ENCODE data around the gene BAIAP2. TPM values are rescaled to one million over a fixed set of nuclear protein-coding genes. Genes with fewer than 3 reads are reported as not detected.

Gene BAIAP2
- total RNA-seq, 1 donor from 2014 or later: 48.9 TPM

DNA sequence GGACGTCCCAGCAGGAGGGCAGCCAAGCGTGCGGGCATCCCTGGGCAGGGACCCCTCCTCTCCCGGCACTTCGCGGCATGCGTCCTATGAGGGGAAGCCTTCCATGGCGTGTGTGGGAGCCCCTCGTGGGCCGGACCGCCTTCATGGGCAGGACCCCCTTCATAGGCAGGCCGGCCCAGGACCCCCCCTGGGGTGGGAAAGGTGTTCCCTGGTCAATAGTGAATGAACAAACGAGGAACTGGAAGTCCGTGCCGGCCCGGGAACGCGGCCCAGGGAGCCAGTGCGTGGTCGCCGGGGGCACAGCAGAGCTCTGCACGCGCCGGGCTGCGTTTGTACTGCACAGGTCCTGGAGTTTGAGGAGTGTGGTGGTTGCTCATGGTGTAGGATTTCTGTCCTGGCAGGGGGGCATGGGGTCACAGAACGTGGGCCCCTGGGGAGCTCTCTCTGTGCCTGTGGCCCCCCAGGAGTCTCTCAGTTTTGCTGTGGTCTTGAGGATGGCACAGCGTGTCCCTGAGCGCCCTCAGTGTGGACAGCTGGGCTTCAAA is 13.9 kb downstream of the BAIAP2 start:
- H3K36me3 Mint-ChIP-seq: no peaks in the 10 kb centered on the region
- no peak overlapping the region for H3K27ac Mint-ChIP-seq
- H3K9me3 Mint-ChIP-seq: no peaks in the 10 kb centered on the region
- no peaks in the 10 kb centered on the region for H3K27me3 Mint-ChIP-seq (ENCODE audit: low read depth)
- H3K4me3 Mint-ChIP-seq: no peak overlapping the region
- no peak for DNase-seq (ENCODE audit: low spot score in 2 of 2, unreplicated experiment in 2 of 2)
- TF ChIP-seq, protein P1, sequence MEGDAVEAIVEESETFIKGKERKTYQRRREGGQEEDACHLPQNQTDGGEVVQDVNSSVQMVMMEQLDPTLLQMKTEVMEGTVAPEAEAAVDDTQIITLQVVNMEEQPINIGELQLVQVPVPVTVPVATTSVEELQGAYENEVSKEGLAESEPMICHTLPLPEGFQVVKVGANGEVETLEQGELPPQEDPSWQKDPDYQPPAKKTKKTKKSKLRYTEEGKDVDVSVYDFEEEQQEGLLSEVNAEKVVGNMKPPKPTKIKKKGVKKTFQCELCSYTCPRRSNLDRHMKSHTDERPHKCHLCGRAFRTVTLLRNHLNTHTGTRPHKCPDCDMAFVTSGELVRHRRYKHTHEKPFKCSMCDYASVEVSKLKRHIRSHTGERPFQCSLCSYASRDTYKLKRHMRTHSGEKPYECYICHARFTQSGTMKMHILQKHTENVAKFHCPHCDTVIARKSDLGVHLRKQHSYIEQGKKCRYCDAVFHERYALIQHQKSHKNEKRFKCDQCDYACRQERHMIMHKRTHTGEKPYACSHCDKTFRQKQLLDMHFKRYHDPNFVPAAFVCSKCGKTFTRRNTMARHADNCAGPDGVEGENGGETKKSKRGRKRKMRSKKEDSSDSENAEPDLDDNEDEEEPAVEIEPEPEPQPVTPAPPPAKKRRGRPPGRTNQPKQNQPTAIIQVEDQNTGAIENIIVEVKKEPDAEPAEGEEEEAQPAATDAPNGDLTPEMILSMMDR (IDR thresholded peaks at IDR 0.05; ENCODE audit: unreplicated experiment): no peak
- peaks cover 57% of the 10 kb centered on the region for H3K4me1 Mint-ChIP-seq

GRCh38 chr17:81049372-81049911 is 14.5 kb downstream of the BAIAP2 start:
- no peak for DNase-seq (ENCODE audit: low spot score in 2 of 2, unreplicated experiment in 2 of 2)
- Mint-ChIP-seq H3K9me3 (no peaks in the 10 kb centered on the region), H3K27me3 (ENCODE audit: low read depth) (no peaks in the 10 kb centered on the region), H3K36me3 (no peaks in the 10 kb centered on the region), H3K4me1 (peaks cover 53% of the 10 kb centered on the region), H3K4me3 (no peak overlapping the region), H3K27ac (no peak overlapping the region)
- TF ChIP-seq, protein P1 (IDR thresholded peaks at IDR 0.05; ENCODE audit: unreplicated experiment): no peak

DNA sequence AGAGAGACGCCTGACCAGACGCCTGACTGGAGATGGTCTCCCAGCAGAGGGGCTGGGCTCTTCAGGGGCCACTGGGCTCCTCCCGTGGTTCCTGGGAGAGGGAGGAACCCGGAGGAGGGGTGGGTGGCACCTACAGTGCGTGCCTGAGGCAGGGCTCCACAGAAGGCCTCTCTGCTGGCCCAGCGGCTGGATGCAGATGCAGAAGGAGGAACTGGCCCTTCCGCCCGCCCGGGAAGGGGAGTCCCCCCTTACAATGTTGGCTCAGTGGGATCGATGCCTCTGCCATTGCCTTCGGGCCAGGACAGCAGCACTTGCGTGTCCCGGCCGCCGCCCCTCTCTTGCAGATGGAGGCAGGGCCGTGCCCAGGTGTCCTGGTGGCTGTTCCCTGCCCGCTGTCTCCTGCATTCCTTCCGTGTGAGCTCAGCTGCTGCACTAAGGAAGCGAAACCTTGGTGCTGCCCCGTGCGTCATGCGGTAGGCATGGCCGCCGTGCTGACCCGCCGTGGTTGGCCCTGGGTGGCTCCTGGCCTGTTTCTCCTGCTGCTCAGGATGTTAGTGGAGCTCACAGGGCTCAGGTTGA is 15.1 kb downstream of the BAIAP2 start:
- Mint-ChIP-seq H3K27me3 (ENCODE audit: low read depth) (no peaks in the 10 kb centered on the region), H3K4me3 (no peak overlapping the region), H3K27ac (no peak overlapping the region), H3K9me3 (no peaks in the 10 kb centered on the region), H3K4me1 (peaks cover 48% of the 10 kb centered on the region), H3K36me3 (no peaks in the 10 kb centered on the region)
- TF ChIP-seq, protein P1 (IDR thresholded peaks at IDR 0.05; ENCODE audit: unreplicated experiment): no peak
- no peak for DNase-seq (ENCODE audit: low spot score in 2 of 2, unreplicated experiment in 2 of 2)

GRCh38 chr17:81050645-81051625 is 16.0 kb downstream of the BAIAP2 start:
- Mint-ChIP-seq H3K9me3 (no peaks in the 10 kb centered on the region), H3K4me1 (peaks cover 40% of the 10 kb centered on the region), H3K4me3 (no peak overlapping the region), H3K27ac (no peak overlapping the region), H3K27me3 (ENCODE audit: low read depth) (no peaks in the 10 kb centered on the region), H3K36me3 (no peaks in the 10 kb centered on the region)
- TF ChIP-seq, protein P1 (IDR thresholded peaks at IDR 0.05; ENCODE audit: unreplicated experiment): no peak
- DNase-seq (ENCODE audit: low spot score in 2 of 2, unreplicated experiment in 2 of 2): no peak

- no peak for DNase-seq (ENCODE audit: low spot score in 2 of 2, unreplicated experiment in 2 of 2)
- H3K9me3 Mint-ChIP-seq: no peaks in the 10 kb centered on the region
- H3K27ac Mint-ChIP-seq: no peak overlapping the region
- TF ChIP-seq, protein P1 (IDR thresholded peaks at IDR 0.05; ENCODE audit: unreplicated experiment): no peak
- peaks cover 40% of the 10 kb centered on the region for H3K4me1 Mint-ChIP-seq
- H3K4me3 Mint-ChIP-seq: no peak overlapping the region
- no peaks in the 10 kb centered on the region for H3K36me3 Mint-ChIP-seq
- no peaks in the 10 kb centered on the region for H3K27me3 Mint-ChIP-seq (ENCODE audit: low read depth)
These were observed 17.4 kb downstream of the BAIAP2 start for GRCh38 chr17:81052199-81052997.
